Prostate gland (tissue), 2 donors: ENCODE measurements around the gene CALML6. TPM values are rescaled to one million over a fixed set of nuclear protein-coding genes. Genes with fewer than 3 reads are reported as not detected.
A peak's percentile ranks its signal among the peaks of the same experiment; 100 is the strongest.

ENCODE experiments used
- DNase-seq: peaks from one replicate; pipeline ENCODE4 v3.0.0-alpha.2; 2019; ENCODE audit warnings: low spot score
- H3K27ac ChIP-seq, 2 donors: fragments of 200-600 bp; sonication (generic); 2 replicates each; pipeline ENCODE4 v1.5.1; 2017 to 2019
- H3K27me3 ChIP-seq: fragments of 200-600 bp; sonication (generic); replicated peaks from 2 replicates; pipeline ENCODE4 v1.5.1; 2019; ENCODE audit not compliant: insufficient read depth
- H3K36me3 ChIP-seq, 2 donors: fragments of 200-600 bp; sonication (generic); 1 replicate in 1 of 2; 2 replicates in 1 of 2; pipeline versions ENCODE4 v1.5.1 to v1.8.1; 2017 to 2019
- H3K4me1 ChIP-seq: fragments of 200-600 bp; sonication (generic); replicated peaks from 2 replicates; pipeline ENCODE4 v1.5.1; 2019
- H3K4me3 ChIP-seq, 2 donors: fragments of 200-600 bp; sonication (generic); 2 replicates each; pipeline ENCODE4 v1.5.1; 2017 to 2019
- H3K9me3 ChIP-seq: fragments of 200-600 bp; sonication (generic); 2 replicates; pipeline ENCODE4 v1.5.1; 2017
- CTCF ChIP-seq, 4 experiments: fragments of 200-600 bp in 2 of 4; fragments of 450-650 bp in 2 of 4; sonication (generic) in 2 of 4; IDR thresholded peaks; 1 replicate in 3 of 4; 2 replicates in 1 of 4; pipeline ENCODE4 v1.5.1; 2016 to 2019; ENCODE audit warnings: antibody characterized with exemption in 4 of 4, mild to moderate bottlenecking in 2 of 4, moderate library complexity in 2 of 4
- POLR2A ChIP-seq: fragments of 450-650 bp; IDR thresholded peaks from one replicate; pipeline ENCODE4 v1.6.1; 2016; ENCODE audit warnings: antibody characterized with exemption, mild to moderate bottlenecking
- POLR2AphosphoS5 ChIP-seq: sonication (generic); formaldehyde crosslinking; IDR thresholded peaks from one replicate; pipeline ENCODE4 v1.6.1; 2017; ENCODE audit warnings: antibody characterized with exemption
- WGBS: methylation state at CpG from one replicate; pipeline ENCODE4 v1.1.5; 2018; 5-methylcytosine and 5-hydroxymethylcytosine counted together
- intact Hi-C: fragments of 100-400 bp; cut with DNase I; formaldehyde crosslinking; loops from one replicate; pipeline ENCODE4 v1.14.2; 2022
- total RNA-seq, 2 donors: library from RNA; depleted of rRNA; stranded (reverse); fragments of >200 nt; gene quantifications; one replicate each; pipeline ENCODE4 v1.1.0, GENCODE V29; 2016

CALML6 gene
- total RNA-seq, 2 donors from 2014 or later: 0.18 to 0.28 TPM

GRCh38 chr1:1906185-1907097, 8.6 kb upstream of the CALML6 start:
- intact Hi-C loops: loop anchor here (10.0 kb wide), 1 partner anchor 152 kb away; no protein-coding TSS in a partner anchor
- Histone ChIP-seq H3K27ac (no peak overlapping the region), H3K4me1 (peaks cover 5% of the 10 kb centered on the region), H3K4me3 (no peak overlapping the region), H3K9me3 (no peaks in the 10 kb centered on the region), H3K36me3 (no peaks in the 10 kb centered on the region), H3K27me3 (no peaks in the 10 kb centered on the region)
- TF ChIP-seq CTCF (IDR thresholded peaks at IDR 0.05): peak; percentile 70 to 96 (median 90)
- TF ChIP-seq POLR2A: no peak
- TF ChIP-seq POLR2AphosphoS5: peak; percentile 71
- WGBS: 27% methylated on average over 15 of the region's 15 CpGs
- peak; percentile 80 for DNase-seq

GRCh38 chr1:1907098-1907736, 7.8 kb upstream of the CALML6 start:
- no peak for TF ChIP-seq POLR2A
- no peak for TF ChIP-seq CTCF (IDR thresholded peaks at IDR 0.05)
- no peak for DNase-seq
- Histone ChIP-seq H3K27me3 (no peaks in the 10 kb centered on the region), H3K36me3 (no peaks in the 10 kb centered on the region), H3K4me3 (no peak overlapping the region), H3K4me1 (peaks cover 5% of the 10 kb centered on the region), H3K9me3 (no peaks in the 10 kb centered on the region), H3K27ac (no peak overlapping the region)
- 45% methylated on average over 7 of the region's 8 CpGs for WGBS
- intact Hi-C loops: loop anchor here (10.0 kb wide), 1 partner anchor 152 kb away; no protein-coding TSS in a partner anchor

- H3K4me1 ChIP-seq: peaks cover 5% of the 10 kb centered on the region
- no peak for DNase-seq
- no peaks in the 10 kb centered on the region for H3K36me3 ChIP-seq
- intact Hi-C loops: loop anchor here (10.0 kb wide), 1 partner anchor 154 kb away; no protein-coding TSS in a partner anchor
- H3K4me3 ChIP-seq: peak overlapping the region; percentile 63 to 66
- no peaks in the 10 kb centered on the region for H3K27me3 ChIP-seq
- H3K9me3 ChIP-seq: no peaks in the 10 kb centered on the region
- H3K27ac ChIP-seq: peak overlapping the region; percentile 85 to 90
- no peak for TF ChIP-seq POLR2A
- no peak for TF ChIP-seq CTCF (IDR thresholded peaks at IDR 0.05)
- TF ChIP-seq POLR2AphosphoS5: no peak
- WGBS: 8% methylated on average over 14 of the region's 21 CpGs
Measured at GRCh38 chr1:1908506-1908791, 6.6 kb upstream of the CALML6 start.

GRCh38 chr1:1910033-1910465, 5.0 kb upstream of the CALML6 start:
- intact Hi-C loops: no loop called here
- no peak overlapping the region for H3K4me3 ChIP-seq
- peaks cover 5% of the 10 kb centered on the region for H3K4me1 ChIP-seq
- H3K27ac ChIP-seq: no peak overlapping the region
- H3K36me3 ChIP-seq: no peaks in the 10 kb centered on the region
- TF ChIP-seq POLR2A: no peak
- no peak for TF ChIP-seq POLR2AphosphoS5
- no peak for TF ChIP-seq CTCF (IDR thresholded peaks at IDR 0.05)
- WGBS: 82% methylated on average over 6 of the region's 6 CpGs
- no peak for DNase-seq
- no peaks in the 10 kb centered on the region for H3K9me3 ChIP-seq
- H3K27me3 ChIP-seq: no peaks in the 10 kb centered on the region
